Measurements from ENCODE around the gene PLAAT5. TPM values are rescaled to one million over a fixed set of nuclear protein-coding genes. Genes with fewer than 3 reads are reported as not detected.

The PLAAT5 gene
- total and polyA plus RNA-seq, 2 of the 13 experiments (the other 11 are each of a cell fraction or from before 2014, with no cell fraction given): not detected

DNA sequence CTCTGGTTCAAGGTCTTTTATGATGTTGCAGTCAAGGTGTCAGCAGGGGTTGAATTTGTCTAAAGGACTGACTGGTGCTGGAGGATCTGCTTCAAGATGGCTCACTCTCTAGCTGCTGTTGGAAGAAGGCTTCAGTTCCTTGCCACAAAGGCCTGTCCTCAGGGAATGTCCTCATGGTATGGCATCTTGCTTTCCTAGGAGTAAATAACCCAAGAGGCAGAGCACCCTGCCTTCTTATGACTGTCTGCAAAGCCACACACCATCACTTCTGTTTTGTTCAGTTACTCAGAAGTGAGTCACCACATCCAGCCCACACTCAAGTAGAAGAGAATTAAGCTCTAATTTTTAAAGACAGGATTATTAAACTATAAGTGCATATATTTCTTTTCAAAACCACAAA, 45.2 kb downstream of the PLAAT5 start:
- ChIA-PET CTCF (ENCODE audit: low intra/inter-chr PET ratio, low total read pairs) (no interaction called here), POLR2A (no interaction called here)
- in situ Hi-C loops (cut with HindIII; ENCODE audit: extremely low pct_ligation_motif_present, low pct_unique_long_range_greater_than_20kb): no loop called here
- BruUV-seq (replicated peaks): no TSS peak
- Histone ChIP-seq H3K4me2 (ENCODE audit: low read depth, low read length) (no peak overlapping the region), H2AFZ (ENCODE audit: low read length) (no peak overlapping the region), H3K9me3 (ENCODE audit: low read length) (no peaks in the 10 kb centered on the region), H3K9ac (ENCODE audit: insufficient read depth, low read depth, low read length) (no peak overlapping the region), H4K20me1 (ENCODE audit: insufficient read depth, low read length) (no peaks in the 10 kb centered on the region), H3K27me3 (ENCODE audit: control insufficient read depth in 1 of 2, insufficient read depth in 2 of 2, low read length in 2 of 2) (no peaks in the 10 kb centered on the region), H3K27ac (ENCODE audit: extremely low read length, insufficient read depth, low read length) (no peak overlapping the region), H3K36me3 (replicated peaks in 1 of 2; ENCODE audit: control insufficient read depth in 1 of 2, insufficient read depth in 2 of 2, low read length in 2 of 2) (no peaks in the 10 kb centered on the region), H3K4me1 (ENCODE audit: insufficient read depth, low read length) (no peaks in the 10 kb centered on the region), H3K79me2 (ENCODE audit: insufficient read depth, low read length) (no peaks in the 10 kb centered on the region), H3K4me3 (replicated peaks in 1 of 3; ENCODE audit: insufficient read depth in 1 of 3, low read depth in 2 of 3, low read length in 3 of 3) (no peak overlapping the region)
- no peak for TF ChIP-seq RFX1 (IDR thresholded peaks at IDR 0.05)
- no peak for TF ChIP-seq ZEB1 (IDR thresholded peaks at IDR 0.05; ENCODE audit: insufficient replicate concordance, low read depth)
- no peak for TF ChIP-seq ZNF816 (CRISPR knock-in tag; IDR thresholded peaks at IDR 0.05; ENCODE audit: borderline replicate concordance)
- DNase-seq (ENCODE audit: low spot score) (no peak), ATAC-seq (no peak), FAIRE-seq (no peak)
- intact Hi-C loops (cut with micrococcal nuclease; ENCODE audit: unreplicated experiment): no loop called here

DNA sequence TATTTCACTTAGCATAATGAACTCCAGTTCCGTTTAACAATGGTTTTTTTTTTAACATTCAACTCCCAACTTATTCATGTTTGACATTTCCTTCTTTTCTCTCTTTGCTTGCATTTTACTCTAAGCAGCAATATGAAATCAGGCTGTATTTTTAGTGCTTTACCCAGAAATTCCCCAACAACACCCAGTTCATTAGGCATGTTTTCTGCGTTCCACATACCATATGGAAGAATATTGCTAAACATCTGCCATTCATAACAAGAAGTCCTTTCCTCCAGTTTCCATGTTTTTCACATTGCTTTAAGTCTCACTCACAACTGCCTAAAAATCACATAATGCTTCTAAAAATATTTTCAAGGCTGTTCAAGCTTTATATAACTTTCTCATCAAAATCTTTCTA, 45.8 kb downstream of the PLAAT5 start:
- no peaks in the 10 kb centered on the region for H3K27me3 ChIP-seq (ENCODE audit: control insufficient read depth in 1 of 2, insufficient read depth in 2 of 2, low read length in 2 of 2)
- FAIRE-seq (no peak), ATAC-seq (no peak), DNase-seq (ENCODE audit: low spot score) (no peak)
- POLR2A ChIA-PET: no interaction called here
- BruUV-seq (replicated peaks): no TSS peak
- intact Hi-C loops (cut with micrococcal nuclease; ENCODE audit: unreplicated experiment) (no loop called here), in situ Hi-C loops (cut with HindIII; ENCODE audit: extremely low pct_ligation_motif_present, low pct_unique_long_range_greater_than_20kb) (no loop called here)
- 64% methylated on average over 2 of the region's 2 CpGs for WGBS (ENCODE audit: low lambda C conversion rate)
- H3K4me1 ChIP-seq (ENCODE audit: insufficient read depth, low read length): no peaks in the 10 kb centered on the region
- H3K27ac ChIP-seq (ENCODE audit: extremely low read length, insufficient read depth, low read length): no peak overlapping the region
- H2AFZ ChIP-seq (ENCODE audit: low read length): no peak overlapping the region
- H3K9ac ChIP-seq (ENCODE audit: insufficient read depth, low read depth, low read length): no peak overlapping the region
- H3K36me3 ChIP-seq (replicated peaks in 1 of 2; ENCODE audit: control insufficient read depth in 1 of 2, insufficient read depth in 2 of 2, low read length in 2 of 2): no peaks in the 10 kb centered on the region
- H3K4me2 ChIP-seq (ENCODE audit: low read depth, low read length): no peak overlapping the region
- H3K79me2 ChIP-seq (ENCODE audit: insufficient read depth, low read length): no peaks in the 10 kb centered on the region
- TF ChIP-seq PITX1 (CRISPR knock-in tag; IDR thresholded peaks at IDR 0.05): no peak
- TF ChIP-seq PHF21A (CRISPR knock-in tag; IDR thresholded peaks at IDR 0.05): no peak
- H4K20me1 ChIP-seq (ENCODE audit: insufficient read depth, low read length): no peaks in the 10 kb centered on the region
- H3K9me3 ChIP-seq (ENCODE audit: low read length): no peaks in the 10 kb centered on the region
- H3K4me3 ChIP-seq (replicated peaks in 1 of 3; ENCODE audit: insufficient read depth in 1 of 3, low read depth in 2 of 3, low read length in 3 of 3): no peak overlapping the region
- CTCF ChIA-PET (ENCODE audit: low intra/inter-chr PET ratio, low total read pairs): no interaction called here

All from HepG2 (cell line).